Midbrain (tissue), 1 donor: Measurements from ENCODE around the gene F5.

ENCODE experiments used
- DNase-seq: peaks from one replicate; lab custom pipeline; 2025; lab: John Stamatoyannopoulos, UW

Gene F5

DNA sequence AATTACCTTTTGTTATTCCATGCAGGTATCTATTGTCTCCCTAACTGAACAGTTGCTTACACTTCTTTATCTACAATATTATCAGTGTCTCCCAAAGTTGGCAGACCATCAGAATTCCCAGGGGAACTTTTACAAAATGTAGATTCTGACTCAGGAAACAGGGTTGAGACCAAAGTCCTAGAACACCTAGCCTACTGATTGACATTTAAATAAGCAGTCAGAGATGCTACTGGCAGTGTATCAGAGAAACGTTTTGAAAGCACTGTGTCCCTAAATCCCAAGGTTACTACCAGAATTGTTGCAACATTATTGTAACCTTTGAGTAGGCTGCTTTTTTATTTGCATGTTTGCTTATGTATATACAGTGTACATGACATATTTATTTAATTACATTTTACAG is 1.8 kb upstream of the F5 start:
- no peak for DNase-seq

DNA sequence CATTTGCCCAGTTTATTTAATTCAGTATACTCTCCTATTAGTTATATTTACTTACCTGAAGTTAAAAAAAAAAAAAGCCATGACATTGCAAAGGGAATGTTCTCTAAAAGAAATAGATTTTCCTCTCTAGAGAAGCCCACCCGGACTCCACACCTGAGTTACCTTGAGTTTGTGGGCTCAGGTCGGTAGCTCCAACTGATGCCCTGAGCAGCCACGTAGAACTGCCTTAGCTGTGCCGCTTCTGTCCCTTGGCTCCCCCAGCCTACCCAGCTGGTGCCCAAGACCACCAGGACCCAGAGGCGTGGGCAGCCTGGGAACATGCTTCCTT is 250 bp downstream of the F5 start:
- DNase-seq, result no peak

DNA sequence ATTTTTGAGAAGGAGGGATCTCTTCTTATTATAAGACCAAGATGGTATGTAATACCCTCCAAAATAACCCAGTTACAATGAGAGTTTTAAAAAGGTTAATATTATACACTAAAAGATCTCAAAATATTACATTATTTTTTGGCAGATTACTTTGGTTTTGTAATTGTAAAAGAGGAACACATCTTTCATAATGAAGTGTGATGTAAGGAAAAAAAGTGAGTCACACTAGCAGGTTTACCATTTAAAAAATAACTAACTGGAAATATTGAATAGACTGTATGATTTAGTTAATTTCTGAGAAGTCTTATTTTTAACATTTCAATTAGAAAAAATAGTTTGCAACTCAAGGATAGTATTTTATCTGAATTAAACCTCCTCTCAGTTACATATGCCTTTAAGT is 1.1 kb downstream of the F5 start:
- no peak for DNase-seq

GRCh38 chr1:169584483-169585144 is 1.7 kb downstream of the F5 start:
- DNase-seq, result no peak

DNA sequence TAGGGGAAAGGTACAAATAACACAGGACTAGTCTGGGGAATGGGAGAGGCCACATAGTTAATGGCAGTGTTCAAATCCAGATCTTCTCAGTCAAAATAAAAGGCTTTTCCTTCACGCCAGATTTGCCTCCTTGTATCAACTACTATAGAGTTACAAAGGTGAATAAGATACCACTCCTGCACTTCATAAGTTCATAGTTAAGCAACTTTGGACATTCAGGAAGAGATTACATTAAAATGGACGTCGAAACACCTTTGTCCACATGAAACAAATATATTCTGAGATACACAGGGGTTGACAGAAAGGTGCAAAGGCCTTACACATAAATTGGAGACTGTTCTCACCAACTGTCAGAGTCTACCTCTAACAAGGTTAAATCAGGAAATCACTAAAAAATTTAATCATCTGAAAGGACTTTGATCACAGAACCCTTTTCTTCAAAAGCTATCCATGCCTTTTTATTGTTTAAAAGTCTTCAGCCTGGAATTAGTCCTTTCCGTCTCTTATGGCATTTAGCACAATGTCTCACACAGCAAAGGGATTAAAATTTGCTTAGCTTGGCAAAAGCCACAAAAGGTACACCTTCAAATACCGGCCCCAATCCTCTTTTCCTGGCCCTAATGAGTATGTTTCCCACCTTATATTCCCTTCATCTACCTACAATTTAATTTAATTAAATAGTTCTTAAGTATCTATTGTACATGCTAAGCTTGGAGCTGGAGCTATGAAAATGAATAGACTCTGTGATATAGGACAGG is 8.1 kb downstream of the F5 start:
- DNase-seq, result no peak

- no peak for DNase-seq
These were observed 9.3 kb downstream of the F5 start for GRCh38 chr1:169576935-169577331.

- DNase-seq, result peak; percentile 25
These were observed 9.9 kb downstream of the F5 start for GRCh38 chr1:169576241-169576934.

DNA sequence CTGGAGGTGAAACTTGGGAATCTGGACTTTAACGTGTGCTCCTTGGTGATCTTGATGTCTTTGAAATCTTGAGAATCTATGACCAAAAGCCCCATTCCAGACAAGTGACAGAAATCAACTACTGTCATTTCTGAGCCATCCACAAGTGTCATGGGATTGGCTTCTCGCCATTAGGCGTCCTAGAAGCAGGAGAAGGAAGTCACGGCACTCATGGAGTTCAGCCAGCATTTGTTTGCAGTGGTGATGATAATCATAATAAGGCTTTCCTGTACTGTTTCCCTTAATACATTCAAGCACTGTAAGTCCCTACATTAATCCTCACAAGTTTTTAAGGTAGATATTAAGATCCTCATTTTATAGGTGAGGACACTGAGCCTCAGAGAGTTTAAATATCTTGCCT is 11.9 kb downstream of the F5 start:
- no peak for DNase-seq

- DNase-seq, result no peak
These were observed 14.1 kb downstream of the F5 start for GRCh38 chr1:169572187-169572586.

GRCh38 chr1:169571450-169571849 is 14.8 kb downstream of the F5 start:
- DNase-seq, result no peak

DNA sequence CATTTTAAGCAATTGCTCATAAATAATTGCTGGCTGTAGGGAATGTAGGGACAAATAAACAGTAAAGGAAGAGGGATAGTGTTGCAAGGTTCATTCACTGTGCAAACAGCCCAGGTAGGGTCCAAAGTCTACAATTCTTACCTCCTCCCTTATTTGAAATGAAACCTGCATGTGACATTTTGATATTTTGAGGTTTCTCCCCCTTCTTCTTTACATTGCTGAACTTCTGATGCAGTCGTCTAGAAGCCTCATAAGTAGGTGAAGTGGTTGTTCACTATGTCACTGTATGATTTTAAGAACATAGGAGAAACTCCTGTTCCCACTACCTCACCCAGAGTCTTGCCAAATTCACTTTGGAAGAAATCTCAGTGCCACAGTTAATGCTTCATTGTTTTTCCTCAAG is 16.1 kb downstream of the F5 start:
- no peak for DNase-seq

DNA sequence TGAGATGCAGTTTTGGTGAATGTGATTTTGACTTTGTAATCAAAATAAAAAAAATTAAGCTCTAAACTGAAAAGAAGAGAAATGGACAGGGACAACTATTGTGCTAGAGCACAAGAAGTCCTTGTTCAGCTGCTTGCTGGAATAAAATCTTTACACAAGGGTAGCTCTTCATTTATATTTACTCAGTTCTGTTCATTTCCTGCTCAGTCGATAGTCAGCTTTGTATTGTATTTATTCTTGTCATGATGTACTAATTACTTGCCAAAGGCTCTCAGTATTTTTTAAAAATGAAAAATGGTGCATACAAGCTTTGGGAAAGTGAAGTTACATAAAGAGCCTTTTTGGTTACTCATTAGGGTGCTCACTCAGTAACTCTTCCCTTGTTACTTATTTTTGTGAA is 17.8 kb downstream of the F5 start:
- DNase-seq, result no peak

DNA sequence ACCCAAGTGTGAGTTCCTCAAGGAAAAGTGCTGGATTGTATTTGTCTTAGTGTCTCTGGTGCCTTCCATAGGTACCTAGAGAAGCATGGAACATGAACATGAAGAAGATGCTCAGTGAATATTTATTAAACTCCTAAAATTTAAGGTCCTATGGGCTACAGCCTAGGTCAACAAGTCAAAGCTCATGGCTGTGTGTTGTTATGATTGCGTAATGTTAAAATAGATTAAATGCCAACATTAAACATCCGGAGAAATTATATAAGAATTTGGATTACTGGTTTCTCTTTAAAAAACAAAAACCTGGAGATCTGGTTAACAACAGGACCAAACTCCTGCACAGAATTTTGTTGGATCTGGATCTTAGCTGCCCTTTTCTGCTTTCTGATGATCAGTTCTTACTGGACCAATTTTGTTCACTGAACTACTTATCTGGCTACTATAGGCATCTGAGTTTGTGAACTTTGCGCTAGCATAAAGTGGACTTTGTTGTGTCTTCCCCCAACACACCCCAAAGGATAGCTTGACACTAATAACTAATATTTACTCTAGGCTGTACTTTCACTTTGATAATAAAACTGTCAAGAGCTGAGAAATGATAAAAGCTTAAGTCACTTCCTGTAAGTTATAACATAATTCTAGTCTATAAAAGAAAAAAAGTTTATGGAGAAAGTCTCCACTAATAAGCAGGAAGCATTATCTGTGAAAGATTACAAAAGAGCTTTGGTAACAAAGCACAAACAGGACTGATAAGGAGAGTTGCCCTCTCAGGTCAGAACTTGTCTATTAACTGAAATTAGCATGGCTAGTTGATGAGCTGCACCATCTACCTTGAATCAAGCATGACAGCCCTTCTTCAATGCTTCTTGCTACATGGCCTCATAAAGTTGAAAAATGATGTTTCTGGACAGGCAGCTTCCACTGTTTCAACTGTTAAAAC is 20.7 kb downstream of the F5 start:
- DNase-seq, result no peak

DNA sequence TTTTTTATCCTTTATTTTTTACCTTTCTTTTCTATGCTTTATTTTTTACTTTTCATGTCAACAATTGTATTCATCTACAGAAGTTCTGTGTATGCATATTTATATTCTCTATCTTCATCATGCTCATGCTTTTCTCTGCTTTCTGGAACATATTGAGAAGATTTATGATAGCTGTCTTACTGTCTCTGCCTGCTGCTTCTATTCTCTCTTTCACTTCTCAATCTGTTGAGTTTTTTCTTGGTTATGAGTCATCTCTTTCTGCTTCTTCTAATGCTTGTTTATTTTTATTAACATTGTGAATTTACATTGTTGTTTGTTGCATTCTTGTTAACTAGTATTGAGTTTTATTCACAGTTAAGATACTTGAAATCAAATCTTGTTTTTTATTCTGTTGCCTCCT is 22.6 kb downstream of the F5 start:
- no peak for DNase-seq

DNA sequence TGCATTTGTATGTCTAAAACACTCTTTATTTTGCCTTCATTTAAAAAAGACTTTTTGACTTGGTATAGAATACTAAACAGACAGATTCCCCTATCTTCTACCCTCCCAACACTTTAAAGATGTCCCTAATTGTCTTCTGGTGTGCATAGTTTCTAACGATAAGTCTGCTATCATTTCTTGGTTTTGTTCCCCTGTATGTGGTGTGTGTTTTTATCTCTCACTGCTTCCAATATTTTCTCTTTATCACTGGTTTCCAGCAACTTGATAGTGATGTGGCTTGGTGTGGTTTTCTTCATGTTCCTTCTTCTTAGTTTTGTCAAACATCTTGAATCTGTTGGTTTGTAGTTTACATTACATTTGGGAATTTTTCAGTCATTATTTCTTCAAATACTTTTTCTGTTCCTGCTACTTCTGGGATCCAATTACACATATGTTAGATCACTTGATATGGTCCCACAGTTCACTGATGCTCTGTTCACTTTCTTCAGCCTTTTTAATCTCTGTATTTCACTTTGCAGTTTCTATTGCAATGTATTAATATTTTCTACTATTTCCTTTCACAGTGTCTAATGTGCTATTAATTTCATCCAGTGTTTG is 23.2 kb downstream of the F5 start:
- DNase-seq, result no peak

DNA sequence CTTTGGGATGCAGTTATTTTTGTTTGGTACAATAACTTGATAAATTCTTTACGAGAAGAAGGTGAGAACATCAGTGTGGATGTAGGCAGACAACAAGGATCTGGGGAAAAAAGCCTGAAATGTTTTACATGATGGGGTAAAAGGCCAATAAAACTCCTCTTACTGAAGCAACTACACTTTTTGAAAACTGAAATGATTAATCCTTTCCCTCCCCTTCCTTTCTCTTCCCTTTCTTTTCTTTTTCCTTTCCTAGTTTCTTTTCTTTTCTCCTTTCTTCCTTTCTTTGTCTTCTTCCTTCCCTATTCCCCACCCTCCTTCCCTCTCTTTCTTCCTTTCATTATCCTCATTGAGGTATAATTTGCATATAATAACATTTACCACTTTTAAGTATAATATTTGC is 24.6 kb downstream of the F5 start:
- DNase-seq, result no peak

DNA sequence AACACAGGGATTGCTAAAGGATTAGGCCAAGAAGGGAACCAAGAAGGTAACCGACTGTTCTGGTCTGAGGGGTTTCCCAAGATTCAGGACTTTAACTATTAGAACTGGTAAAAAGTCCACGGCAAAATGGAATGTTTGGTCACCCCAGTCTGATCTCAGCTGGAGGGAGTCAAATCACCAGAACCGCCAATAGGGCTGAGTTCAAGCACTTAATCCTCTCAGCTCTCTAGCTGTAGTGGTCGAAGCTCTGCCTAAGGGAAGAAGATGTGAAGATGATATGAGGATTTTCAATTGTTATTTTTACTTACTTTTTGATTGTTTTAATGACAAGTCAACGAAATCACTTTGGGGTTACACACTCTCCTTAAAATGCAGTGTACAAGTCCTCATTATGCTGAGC is 29.1 kb downstream of the F5 start:
- DNase-seq, result no peak

- peak; percentile 54 for DNase-seq
These were observed 36.0 kb downstream of the F5 start for GRCh38 chr1:169550294-169550693.

DNA sequence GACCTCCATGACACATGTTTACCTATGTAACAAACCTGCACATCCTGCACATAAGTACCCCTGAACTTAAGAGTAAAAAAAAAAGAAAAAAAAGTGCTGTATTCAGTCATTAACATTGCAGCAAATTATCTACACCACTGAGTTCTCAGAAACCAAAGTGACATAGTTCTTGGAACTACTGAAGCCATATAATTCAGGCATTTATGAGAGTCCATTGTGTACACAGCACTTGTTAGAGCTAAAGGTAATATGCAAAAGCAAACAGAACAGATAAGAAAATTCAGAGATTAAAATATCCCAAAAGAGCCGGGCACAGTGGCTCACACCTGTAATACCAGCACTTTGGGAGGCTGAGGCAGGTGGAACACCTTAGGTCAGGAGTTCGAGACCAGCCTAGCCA is 38.0 kb downstream of the F5 start:
- no peak for DNase-seq

- peak; percentile 72 for DNase-seq
These were observed 39.9 kb downstream of the F5 start for GRCh38 chr1:169546087-169546995.

DNA sequence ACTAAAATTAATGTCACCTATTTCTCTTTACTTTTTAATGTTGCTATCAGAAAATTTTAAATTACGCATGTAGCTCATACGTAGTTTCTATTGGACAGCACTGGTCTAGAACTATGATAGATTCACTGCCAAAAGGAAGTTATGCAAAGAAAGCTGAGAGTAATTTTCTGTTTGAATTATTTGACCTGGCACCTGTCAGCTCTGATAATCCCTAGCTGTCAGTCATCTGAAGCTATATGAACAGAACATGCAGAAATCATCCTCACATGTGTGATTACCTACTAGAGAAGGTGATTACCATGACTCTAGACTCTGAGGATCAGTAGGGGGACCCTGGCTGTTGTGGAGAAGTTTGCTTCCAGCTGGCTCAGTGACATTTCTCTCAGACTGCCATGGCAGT is 40.8 kb downstream of the F5 start:
- no peak for DNase-seq
